Prostate gland (tissue), 2 donors: ENCODE results near the gene GLMP. TPM values are rescaled to one million over a fixed set of nuclear protein-coding genes. Genes with fewer than 3 reads are reported as not detected.

Experiments used
- DNase-seq: peaks from one replicate; pipeline ENCODE4 v3.0.0-alpha.2; 2019; ENCODE audit warnings: low spot score
- H3K27ac ChIP-seq, 2 donors: fragments of 200-600 bp; sonication (generic); 2 replicates each; pipeline ENCODE4 v1.5.1; 2017 to 2019
- H3K27me3 ChIP-seq: fragments of 200-600 bp; sonication (generic); replicated peaks from 2 replicates; pipeline ENCODE4 v1.5.1; 2019; ENCODE audit not compliant: insufficient read depth
- H3K36me3 ChIP-seq, 2 donors: fragments of 200-600 bp; sonication (generic); 1 replicate in 1 of 2; 2 replicates in 1 of 2; pipeline versions ENCODE4 v1.5.1 to v1.8.1; 2017 to 2019
- H3K4me1 ChIP-seq: fragments of 200-600 bp; sonication (generic); replicated peaks from 2 replicates; pipeline ENCODE4 v1.5.1; 2019
- H3K4me3 ChIP-seq, 2 donors: fragments of 200-600 bp; sonication (generic); 2 replicates each; pipeline ENCODE4 v1.5.1; 2017 to 2019
- H3K9me3 ChIP-seq: fragments of 200-600 bp; sonication (generic); 2 replicates; pipeline ENCODE4 v1.5.1; 2017
- CTCF ChIP-seq, 4 experiments: fragments of 200-600 bp in 2 of 4; fragments of 450-650 bp in 2 of 4; sonication (generic) in 2 of 4; IDR thresholded peaks; 1 replicate in 3 of 4; 2 replicates in 1 of 4; pipeline ENCODE4 v1.5.1; 2016 to 2019; ENCODE audit warnings: antibody characterized with exemption in 4 of 4, mild to moderate bottlenecking in 2 of 4, moderate library complexity in 2 of 4
- POLR2A ChIP-seq: fragments of 450-650 bp; IDR thresholded peaks from one replicate; pipeline ENCODE4 v1.6.1; 2016; ENCODE audit warnings: antibody characterized with exemption, mild to moderate bottlenecking
- POLR2AphosphoS5 ChIP-seq: sonication (generic); formaldehyde crosslinking; IDR thresholded peaks from one replicate; pipeline ENCODE4 v1.6.1; 2017; ENCODE audit warnings: antibody characterized with exemption
- WGBS: methylation state at CpG from one replicate; pipeline ENCODE4 v1.1.5; 2018; 5-methylcytosine and 5-hydroxymethylcytosine counted together
- intact Hi-C: fragments of 100-400 bp; cut with DNase I; formaldehyde crosslinking; loops from one replicate; pipeline ENCODE4 v1.14.2; 2022
- total RNA-seq, 2 donors: library from RNA; depleted of rRNA; stranded (reverse); fragments of >200 nt; gene quantifications; one replicate each; pipeline ENCODE4 v1.1.0, GENCODE V29; 2016

GLMP gene
- total RNA-seq, 2 donors from 2014 or later: 91.7 to 132 TPM

GRCh38 chr1:156248323-156248683 is 47.2 kb downstream of the GLMP start:
- no peak overlapping the region for H3K4me3 ChIP-seq
- intact Hi-C loops: no loop called here
- 73% methylated on average over 4 of the region's 4 CpGs for WGBS

GRCh38 chr1:156247460-156248322 is 47.8 kb downstream of the GLMP start, which contains the start of gene PAQR6:
TSS of gene PAQR6 (minus strand) at chr1:156248056. CDS start at chr1:156246731, 1,325 bp downstream.
- H3K27ac ChIP-seq: no peak within 1 kb of the TSS
- no peaks in the 10 kb centered on the region for H3K4me1 ChIP-seq
- H3K4me3 ChIP-seq: no peak within 1 kb of the TSS
- WGBS: 40% methylated on average over 16 of the region's 16 CpGs
- peaks cover 18 to 21% of the 10 kb centered on the region in 2 donors for H3K36me3 ChIP-seq
- TF ChIP-seq POLR2A (no peak), POLR2AphosphoS5 (no peak), CTCF (IDR thresholded peaks at IDR 0.05) (no peak)
- no peak for DNase-seq
- H3K27me3 ChIP-seq: no peaks in the 10 kb centered on the region
- intact Hi-C loops: no loop called here
- no peaks in the 10 kb centered on the region for H3K9me3 ChIP-seq

More at GRCh38 chr1:156248323-156248683, 47.2 kb downstream of the GLMP start:
- no peak overlapping the region for H3K27ac ChIP-seq
- H3K9me3 ChIP-seq: no peaks in the 10 kb centered on the region
- peaks cover 19 to 27% of the 10 kb centered on the region in 2 donors for H3K36me3 ChIP-seq
- TF ChIP-seq CTCF (IDR thresholded peaks at IDR 0.05): no peak
- no peak for TF ChIP-seq POLR2AphosphoS5
- TF ChIP-seq POLR2A: no peak
- no peaks in the 10 kb centered on the region for H3K27me3 ChIP-seq
- H3K4me1 ChIP-seq: no peaks in the 10 kb centered on the region
- DNase-seq: no peak

- no peaks in the 10 kb centered on the region for H3K4me1 ChIP-seq
- 43% methylated on average over 14 of the region's 16 CpGs for WGBS
- no peaks in the 10 kb centered on the region for H3K9me3 ChIP-seq
- TF ChIP-seq POLR2AphosphoS5 (no peak), POLR2A (no peak), CTCF (IDR thresholded peaks at IDR 0.05) (no peak)
- H3K4me3 ChIP-seq: no peak overlapping the region
- no peaks in the 10 kb centered on the region for H3K27me3 ChIP-seq
- intact Hi-C loops: no loop called here
- peaks cover 13 to 17% of the 10 kb centered on the region in 2 donors for H3K36me3 ChIP-seq
- H3K27ac ChIP-seq: no peak overlapping the region
- DNase-seq: no peak
Measured at GRCh38 chr1:156246781-156247459, 48.6 kb downstream of the GLMP start.

DNA sequence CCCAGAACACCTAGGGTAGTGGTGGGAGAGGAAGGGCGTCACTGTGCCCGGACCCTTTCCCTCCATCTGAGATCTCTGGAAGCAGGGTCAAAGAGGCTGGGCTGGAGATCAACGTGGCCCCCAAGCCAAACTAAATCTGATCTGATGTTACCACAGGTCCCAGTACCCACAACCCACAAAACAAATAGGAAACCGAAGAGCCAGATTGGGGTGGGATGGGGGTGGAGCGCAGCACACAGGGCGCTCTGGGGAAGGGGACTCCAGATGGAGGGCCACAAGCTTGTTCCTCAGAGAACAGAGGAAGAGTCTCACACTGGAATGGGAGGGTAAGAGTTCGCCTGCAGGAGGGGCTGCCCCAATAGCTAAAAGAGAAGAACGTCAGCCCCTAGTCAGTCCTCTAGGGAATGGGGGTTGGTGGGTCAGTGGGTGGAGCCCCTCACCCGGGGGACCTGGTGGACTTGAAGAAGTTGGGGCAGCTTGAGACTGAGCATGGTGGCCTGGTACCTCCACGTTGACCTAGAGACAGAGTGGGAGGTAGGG is 49.2 kb downstream of the GLMP start:
- Histone ChIP-seq H3K27ac (no peak overlapping the region), H3K9me3 (no peaks in the 10 kb centered on the region), H3K36me3 (peaks cover 9 to 12% of the 10 kb centered on the region in 2 donors), H3K4me1 (no peaks in the 10 kb centered on the region), H3K27me3 (no peaks in the 10 kb centered on the region), H3K4me3 (no peak overlapping the region)
- intact Hi-C loops: no loop called here
- no peak for DNase-seq
- WGBS: 76% methylated on average over 10 of the region's 10 CpGs
- no peak for TF ChIP-seq POLR2A
- no peak for TF ChIP-seq POLR2AphosphoS5
- no peak for TF ChIP-seq CTCF (IDR thresholded peaks at IDR 0.05)
